ENCODE results near the gene DIPK1C.

Gene DIPK1C

GRCh38 chr18:74499633-74500032, 42.5 kb upstream of the DIPK1C start:
- no peak for TF ChIP-seq CTCF (IDR thresholded peaks at IDR 0.05; ENCODE audit: low read depth, low read length)
- H3K4me3 ChIP-seq (ENCODE audit: low read depth, low read length) = no peak overlapping the region

- no peak for TF ChIP-seq CTCF (IDR thresholded peaks at IDR 0.05; ENCODE audit: low read depth, low read length)
- no peak overlapping the region for H3K4me3 ChIP-seq (ENCODE audit: low read depth, low read length)
Measured at GRCh38 chr18:74498712-74499627, 41.9 kb upstream of the DIPK1C start.

GRCh38 chr18:74497778-74498177, 40.7 kb upstream of the DIPK1C start:
- TF ChIP-seq CTCF (IDR thresholded peaks at IDR 0.05; ENCODE audit: low read depth, low read length) = no peak

GRCh38 chr18:74497324-74497676, 40.2 kb upstream of the DIPK1C start:
- TF ChIP-seq CTCF (IDR thresholded peaks at IDR 0.05; ENCODE audit: low read depth, low read length) = no peak
- peak overlapping the region; percentile 90 for H3K4me3 ChIP-seq (ENCODE audit: low read depth, low read length)

More at GRCh38 chr18:74497778-74498177, 40.7 kb upstream of the DIPK1C start:
- H3K4me3 ChIP-seq (ENCODE audit: low read depth, low read length) = no peak overlapping the region

- peak overlapping the region; percentile 90 for H3K4me3 ChIP-seq (ENCODE audit: low read depth, low read length)
- 0 out of 2 replicates have a peak, but pooled peaks have one; percentile 13 for TF ChIP-seq CTCF (IDR thresholded peaks at IDR 0.05; ENCODE audit: low read depth, low read length)
Measured at GRCh38 chr18:74496508-74497323, 39.6 kb upstream of the DIPK1C start.

- peak within 1 kb of the TSS; percentile 90 for H3K4me3 ChIP-seq (ENCODE audit: low read depth, low read length)
- TF ChIP-seq CTCF (IDR thresholded peaks at IDR 0.05; ENCODE audit: low read depth, low read length) = no peak
Measured at GRCh38 chr18:74495581-74496507, 38.7 kb upstream of the DIPK1C start, which contains the start of gene CNDP2. CNDP2 (plus strand) TSS chr18:74496363; CDS start chr18:74499974, 3,611 bp downstream.
